H9 (cell line): ENCODE measurements around the gene SOX11. TPM values are rescaled to one million over a fixed set of nuclear protein-coding genes. Genes with fewer than 3 reads are reported as not detected.

ENCODE experiments used
- DNase-seq: peaks from one replicate; pipeline ENCODE4 v3.0.0-alpha.2; 2017
- H2AFZ ChIP-seq: one replicate; pipeline ENCODE4 v1.6.1; 2013; ENCODE audit warnings: mild to moderate bottlenecking, low read length, control low read depth, moderate library complexity
- H2AK5ac ChIP-seq: 2 replicates; pipeline ENCODE4 v1.6.1; 2013; ENCODE audit warnings: low read length, control low read depth, mixed read lengths; ENCODE audit not compliant: insufficient read length
- H2BK120ac ChIP-seq: one replicate; pipeline ENCODE4 v1.6.1; 2013; ENCODE audit warnings: low read depth, mild to moderate bottlenecking, low read length, control low read depth, inconsistent platforms; ENCODE audit not compliant: poor library complexity, severe bottlenecking
- H2BK12ac ChIP-seq: 2 replicates; pipeline ENCODE4 v1.6.1; 2013; ENCODE audit warnings: low read length, control low read depth, mixed read lengths, low read depth; ENCODE audit not compliant: insufficient read length
- H2BK15ac ChIP-seq: 2 replicates; pipeline ENCODE4 v1.6.1; 2013; ENCODE audit warnings: low read depth, low read length, control low read depth
- H2BK20ac ChIP-seq: one replicate; pipeline ENCODE4 v1.6.1; 2013; ENCODE audit warnings: low read depth, mild to moderate bottlenecking, low read length, control low read depth, inconsistent platforms; ENCODE audit not compliant: poor library complexity, severe bottlenecking
- H2BK5ac ChIP-seq: 2 replicates; pipeline ENCODE4 v1.6.1; 2013; ENCODE audit warnings: low read length, control low read depth, mixed read lengths; ENCODE audit not compliant: insufficient read length
- H3K14ac ChIP-seq: 2 replicates; pipeline ENCODE4 v1.6.1; 2013; ENCODE audit warnings: low read length, control low read depth; ENCODE audit not compliant: insufficient read depth
- H3K18ac ChIP-seq: 2 replicates; pipeline ENCODE4 v1.6.1; 2013; ENCODE audit warnings: low read depth, mild to moderate bottlenecking, mixed read lengths, low read length, control low read depth; ENCODE audit not compliant: insufficient read length
- H3K23ac ChIP-seq: 2 replicates; pipeline ENCODE4 v1.6.1; 2013; ENCODE audit warnings: low read length, control low read depth, mixed read lengths, low read depth; ENCODE audit not compliant: insufficient read length
- H3K23me2 ChIP-seq: 2 replicates; pipeline ENCODE4 v1.6.1; 2013; ENCODE audit warnings: low read depth, mild to moderate bottlenecking, mixed read lengths, low read length, control low read depth; ENCODE audit not compliant: insufficient read length, poor library complexity, severe bottlenecking
- H3K27ac ChIP-seq: 2 replicates; pipeline ENCODE4 v1.5.1; 2013; ENCODE audit warnings: low read length, control low read depth, mixed read lengths, low read depth; ENCODE audit not compliant: insufficient read length
- H3K27me3 ChIP-seq: 2 replicates; pipeline ENCODE4 v1.6.1; 2013; ENCODE audit warnings: low read length, control low read depth, inconsistent platforms; ENCODE audit not compliant: insufficient read depth
- H3K4ac ChIP-seq: 2 replicates; pipeline ENCODE4 v1.6.1; 2013; ENCODE audit warnings: low read depth, mild to moderate bottlenecking, control low read depth, inconsistent platforms, low read length, moderate library complexity
- H3K4me1 ChIP-seq: 2 replicates; pipeline ENCODE4 v1.6.1; 2013; ENCODE audit warnings: low read length, control low read depth, inconsistent platforms; ENCODE audit not compliant: insufficient read depth
- H3K4me2 ChIP-seq: 2 replicates; pipeline ENCODE4 v1.6.1; 2013; ENCODE audit warnings: low read length, control low read depth, mixed read lengths; ENCODE audit not compliant: insufficient read length, insufficient read depth
- H3K56ac ChIP-seq: 2 replicates; pipeline ENCODE4 v1.6.1; 2013; ENCODE audit warnings: low read depth, mild to moderate bottlenecking, mixed read lengths, low read length, control low read depth; ENCODE audit not compliant: insufficient read length
- H3K79me1 ChIP-seq: 2 replicates; pipeline ENCODE4 v1.6.1; 2013; ENCODE audit warnings: low read depth, mild to moderate bottlenecking, moderate library complexity, low read length, control low read depth, inconsistent platforms; ENCODE audit not compliant: insufficient read depth, poor library complexity, severe bottlenecking
- H3K79me2 ChIP-seq: 2 replicates; pipeline ENCODE4 v1.6.1; 2013; ENCODE audit warnings: low read length, control low read depth, inconsistent platforms; ENCODE audit not compliant: insufficient read depth
- H3K9ac ChIP-seq: 2 replicates; pipeline ENCODE4 v1.6.1; 2013; ENCODE audit warnings: low read length, control low read depth, mixed read lengths; ENCODE audit not compliant: insufficient read length; ENCODE audit errors: extremely low read depth
- H3K9me3 ChIP-seq: one replicate; pipeline ENCODE4 v1.6.1; 2013; ENCODE audit warnings: low read depth, low read length, inconsistent platforms; ENCODE audit not compliant: control insufficient read depth
- H3T11ph ChIP-seq: one replicate; pipeline ENCODE4 v1.6.1; 2013; ENCODE audit warnings: mild to moderate bottlenecking, low read length, control low read depth, inconsistent platforms
- H4K20me1 ChIP-seq: one replicate; pipeline ENCODE4 v1.6.1; 2013; ENCODE audit not compliant: control insufficient read depth, insufficient read length, insufficient read depth
- H4K5ac ChIP-seq: 2 replicates; pipeline ENCODE4 v1.6.1; 2013; ENCODE audit warnings: low read depth, mild to moderate bottlenecking, mixed read lengths, low read length, control low read depth; ENCODE audit not compliant: insufficient read length
- H4K8ac ChIP-seq: replicated peaks from 2 replicates; pipeline ENCODE4 v1.6.1; 2013; ENCODE audit warnings: low read length, control low read depth, mixed read lengths, low read depth; ENCODE audit not compliant: insufficient read length
- H4K91ac ChIP-seq: 2 replicates; pipeline ENCODE4 v1.6.1; 2013; ENCODE audit warnings: low read depth, mild to moderate bottlenecking, moderate library complexity, mixed read lengths, low read length, control low read depth; ENCODE audit not compliant: insufficient read length
- H3K27ac Mint-ChIP-seq, 3 experiments: 2 replicates in 2 of 3; 3 replicates in 1 of 3; pipeline ENCODE4 v1.8.0; 2020 to 2021; ENCODE audit warnings: mixed read lengths in 3 of 3, mild to moderate bottlenecking in 1 of 3, moderate library complexity in 1 of 3
- H3K27me3 Mint-ChIP-seq: 2 replicates; pipeline ENCODE4 v1.8.0; 2021; ENCODE audit warnings: low read depth, mild to moderate bottlenecking, moderate library complexity, mixed read lengths
- H3K36me3 Mint-ChIP-seq, 3 experiments: 2 replicates in 2 of 3; 3 replicates in 1 of 3; pipeline ENCODE4 v1.8.0; 2020 to 2021; ENCODE audit warnings: low read depth in 3 of 3, mixed read lengths in 3 of 3; ENCODE audit not compliant: insufficient read depth in 1 of 3
- H3K4me1 Mint-ChIP-seq, 2 experiments: 2 replicates each; pipeline ENCODE4 v1.8.0; 2020; ENCODE audit warnings: mixed read lengths in 2 of 2
- H3K4me3 Mint-ChIP-seq, 2 experiments: 2 replicates in 1 of 2; 3 replicates in 1 of 2; pipeline ENCODE4 v1.8.0; 2020 to 2021; ENCODE audit warnings: mild to moderate bottlenecking in 2 of 2, mixed read lengths in 2 of 2, moderate library complexity in 1 of 2
- H3K9me3 Mint-ChIP-seq, 2 experiments: 2 replicates in 1 of 2; 3 replicates in 1 of 2; pipeline ENCODE4 v1.8.0; 2020; ENCODE audit warnings: mild to moderate bottlenecking in 2 of 2, mixed read lengths in 2 of 2, moderate library complexity in 1 of 2
- CTCF ChIP-seq: fragments of 200-600 bp; sonication (generic); conservative IDR thresholded peaks from 3 replicates; pipeline ENCODE4 v1.8.0; 2021; ENCODE audit warnings: antibody characterized with exemption, mild to moderate bottlenecking
- WGBS: extraction: QIAGEN DNeasy Blood & Tissue Kit; methylation state at CpG from one replicate; pipeline ENCODE4 v1.1.7; 2013; ENCODE audit warnings: missing lambda C conversion rate, low lambda C conversion rate, mixed read lengths; ENCODE audit not compliant: insufficient read length; ENCODE audit errors: extremely low coverage; 5-methylcytosine and 5-hydroxymethylcytosine counted together
- total RNA-seq: library from RNA; stranded (reverse); gene quantifications from 2 replicates; pipeline ENCODE4 v1.2.1, GENCODE V29; 2021

The SOX11 gene
- total RNA-seq, 1 experiment from 2014 or later, result 43.8 TPM

GRCh38 chr2:5699963-5700362 lies 7.8 kb downstream of the SOX11 start:
- Histone ChIP-seq H3K27ac (no peak overlapping the region), H3K23me2 (peaks cover 14% of the 10 kb centered on the region), H3K9me3 (no peaks in the 10 kb centered on the region), H2BK12ac (no peak overlapping the region), H3K4me2 (no peak overlapping the region), H2AFZ (no peak overlapping the region), H3K4me1 (no peaks in the 10 kb centered on the region; the same call in 1 of the 2 replicates), H2AK5ac (no peak overlapping the region), H4K20me1 (no peaks in the 10 kb centered on the region), H4K91ac (no peak overlapping the region), H2BK5ac (no peak overlapping the region), H3T11ph (no peak overlapping the region), H3K27me3 (no peaks in the 10 kb centered on the region), H2BK15ac (no peak overlapping the region), H3K4ac (no peak overlapping the region), H4K8ac (no peak overlapping the region), H2BK120ac (no peak overlapping the region), H3K79me1 (no peaks in the 10 kb centered on the region), H3K79me2 (peaks cover 2% of the 10 kb centered on the region; the same call in 1 of the 2 replicates), H3K23ac (no peak overlapping the region), H3K56ac (no peak overlapping the region), H3K9ac (no peak overlapping the region), H3K18ac (no peak overlapping the region), H4K5ac (no peak overlapping the region), H3K14ac (no peak overlapping the region), H2BK20ac (no peak overlapping the region)
- H3K4me3 Mint-ChIP-seq, result no peak overlapping the region
- H3K4me1 Mint-ChIP-seq, result peaks cover 45 to 47% of the 10 kb centered on the region in 2 experiments
- peaks cover 8 to 27% (median 12%) of the 10 kb centered on the region in 3 experiments for H3K36me3 Mint-ChIP-seq
- no peak for DNase-seq
- WGBS, result no CpG with 5 or more reads among the region's 4 CpGs
- H3K27me3 Mint-ChIP-seq, result no peaks in the 10 kb centered on the region
- TF ChIP-seq CTCF, result no peak
- H3K9me3 Mint-ChIP-seq, result peaks cover 0 to 2% of the 10 kb centered on the region in 2 experiments; a peak in 2 of 5 replicates
- H3K27ac Mint-ChIP-seq, result peak overlapping the region in 2 of 3 experiments; percentile 26 to 72; a peak in 2 of 7 replicates
